PC-3 (cell line): ENCODE data around the gene MPG.

Experiments used
- CTCF ChIP-seq: fragments of 300-600 bp; sonication (generic); conservative IDR thresholded peaks from 2 replicates; pipeline ENCODE4 v1.5.1; 2017; ENCODE audit warnings: antibody characterized with exemption, low read depth, mild to moderate bottlenecking, low read length
- EZH2 ChIP-seq: fragments of 300-600 bp; sonication (generic); IDR thresholded peaks from one replicate; pipeline ENCODE4 v1.6.1; 2017; ENCODE audit warnings: antibody characterized with exemption, mild to moderate bottlenecking, low read length; ENCODE audit not compliant: unreplicated experiment

GRCh38 chr16:71210-71539 lies 6.8 kb upstream of the MPG start:
- TF ChIP-seq CTCF, result no peak
- TF ChIP-seq EZH2, result no peak
